Globus pallidus (tissue), 1 donor: ENCODE results near the gene ADAMTS12.
"Not testable (repeated sequence)": the region's sequence is repeated elsewhere in the genome, so short reads cannot be mapped to it uniquely, and the experiment has no call there.

Experiments used
- DNase-seq: peaks from one replicate; pipeline ENCODE4 v3.0.0-alpha.2; 2015; ENCODE audit warnings: low spot score

The ADAMTS12 gene

GRCh38 chr5:33906248-33906647 is 14.5 kb upstream of the ADAMTS12 start:
- DNase-seq, result not testable (repeated sequence)

GRCh38 chr5:33905381-33905780 is 13.6 kb upstream of the ADAMTS12 start:
- no peak for DNase-seq

GRCh38 chr5:33903118-33903517 is 11.3 kb upstream of the ADAMTS12 start:
- DNase-seq, result no peak

GRCh38 chr5:33901156-33901555 is 9.4 kb upstream of the ADAMTS12 start:
- no peak for DNase-seq

- no peak for DNase-seq
These were observed 2.8 kb upstream of the ADAMTS12 start for GRCh38 chr5:33894566-33894965.

GRCh38 chr5:33892620-33893137 is 889 bp upstream of the ADAMTS12 start:
- no peak for DNase-seq

GRCh38 chr5:33891446-33891787 is 373 bp downstream of the ADAMTS12 start:
- DNase-seq, result no peak

- DNase-seq, result no peak
These were observed 1.4 kb downstream of the ADAMTS12 start for GRCh38 chr5:33890131-33891032.

- no peak for DNase-seq
These were observed 3.2 kb downstream of the ADAMTS12 start for GRCh38 chr5:33888587-33888986.

GRCh38 chr5:33887268-33887667 is 4.5 kb downstream of the ADAMTS12 start:
- no peak for DNase-seq

GRCh38 chr5:33886283-33886682 is 5.5 kb downstream of the ADAMTS12 start:
- DNase-seq, result no peak

GRCh38 chr5:33885679-33886078 is 6.1 kb downstream of the ADAMTS12 start:
- DNase-seq, result no peak

- no peak for DNase-seq
These were observed 8.3 kb downstream of the ADAMTS12 start for GRCh38 chr5:33883482-33883881.

GRCh38 chr5:33880319-33880718 is 11.5 kb downstream of the ADAMTS12 start:
- DNase-seq, result no peak

GRCh38 chr5:33877449-33877848 is 14.3 kb downstream of the ADAMTS12 start:
- no peak for DNase-seq

- DNase-seq, result no peak
These were observed 24.5 kb downstream of the ADAMTS12 start for GRCh38 chr5:33867241-33867640.

GRCh38 chr5:33859177-33859576 is 32.6 kb downstream of the ADAMTS12 start:
- DNase-seq, result not testable (repeated sequence)

GRCh38 chr5:33857037-33857436 is 34.8 kb downstream of the ADAMTS12 start:
- no peak for DNase-seq

GRCh38 chr5:33855396-33855795 is 36.4 kb downstream of the ADAMTS12 start:
- DNase-seq, result no peak

- DNase-seq, result no peak
These were observed 37.0 kb downstream of the ADAMTS12 start for GRCh38 chr5:33854733-33855151.

GRCh38 chr5:33852837-33853236 is 39.0 kb downstream of the ADAMTS12 start:
- DNase-seq, result no peak

- DNase-seq, result no peak
These were observed 39.5 kb downstream of the ADAMTS12 start for GRCh38 chr5:33852319-33852718.

- DNase-seq, result no peak
These were observed 41.6 kb downstream of the ADAMTS12 start for GRCh38 chr5:33850100-33850594.

- no peak for DNase-seq
These were observed 43.2 kb downstream of the ADAMTS12 start for GRCh38 chr5:33848554-33848953.
